ENCODE measurements around the gene KRT9.
"Not testable (repeated sequence)": the region's sequence is repeated elsewhere in the genome, so short reads cannot be mapped to it uniquely, and the experiment has no call there.

The KRT9 gene

GRCh38 chr17:41610061-41610517, 38.2 kb upstream of the KRT9 start:
- not testable (repeated sequence) for H3K4me3 ChIP-seq (ENCODE audit: low read depth, low read length); DNase-seq (ENCODE audit: low read depth)

DNA sequence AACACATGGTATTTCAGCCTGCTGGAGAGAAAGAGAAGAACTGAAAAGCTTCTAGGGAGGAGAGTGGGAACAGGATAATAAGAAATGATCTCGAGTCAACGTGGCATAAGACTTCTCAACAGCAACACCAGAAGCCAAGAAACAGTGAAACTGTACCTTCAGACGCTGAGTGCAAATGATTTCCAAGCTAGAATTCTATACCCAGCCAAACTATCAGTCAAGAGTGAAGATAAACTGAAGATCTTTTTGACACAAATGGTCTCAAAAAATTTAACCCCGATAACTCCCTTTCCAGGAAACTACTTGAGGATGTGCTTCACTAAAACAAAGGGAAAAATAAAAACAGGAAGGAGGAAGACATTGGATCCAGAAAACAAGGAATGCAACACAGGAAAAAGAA, 35.1 kb upstream of the KRT9 start:
- not testable (repeated sequence) for H3K4me3 ChIP-seq (ENCODE audit: low read depth, low read length); DNase-seq (ENCODE audit: low read depth)

DNA sequence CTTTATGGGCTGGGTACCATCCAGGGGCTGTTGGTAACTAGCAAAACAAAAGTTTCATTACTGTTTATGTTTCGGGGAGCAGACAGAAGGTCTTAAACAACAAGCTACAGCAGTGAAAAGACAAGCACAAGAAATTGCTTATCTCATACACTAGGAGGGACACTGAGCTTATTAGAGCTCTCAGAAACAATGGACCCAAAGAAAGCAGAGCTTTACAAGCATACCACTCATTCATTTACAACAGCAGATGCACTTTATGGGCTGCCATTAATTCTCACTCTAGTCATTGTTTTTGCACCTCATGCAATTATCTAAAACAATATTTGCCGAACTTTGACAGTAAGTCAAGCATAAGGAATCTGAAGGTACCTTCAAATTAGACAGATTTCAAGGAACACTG, 30.7 kb upstream of the KRT9 start:
- H3K4me3 ChIP-seq (ENCODE audit: low read depth, low read length): no peak overlapping the region
- no peak for DNase-seq (ENCODE audit: low read depth)

DNA sequence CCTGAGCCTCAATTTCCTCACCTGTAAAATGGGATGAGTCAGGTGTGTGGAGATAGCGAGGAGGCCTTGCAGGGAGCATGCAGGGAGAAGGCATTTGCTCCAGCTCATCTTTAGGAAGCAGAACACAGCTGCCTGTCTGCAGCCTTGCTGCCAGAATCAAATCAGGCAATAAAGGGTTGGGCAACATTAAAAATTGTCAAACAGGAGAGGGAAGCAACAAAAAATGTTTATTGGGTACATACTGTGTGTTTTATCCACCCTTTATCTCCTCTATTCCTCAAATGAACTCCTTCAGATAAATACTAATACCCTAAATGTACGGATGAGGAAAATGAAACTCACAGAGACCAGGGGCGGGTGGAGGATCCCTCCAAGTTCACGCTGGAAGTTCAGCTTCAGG, 28.5 kb upstream of the KRT9 start:
- no peak overlapping the region for H3K4me3 ChIP-seq (ENCODE audit: low read depth, low read length)
- DNase-seq (ENCODE audit: low read depth): no peak

DNA sequence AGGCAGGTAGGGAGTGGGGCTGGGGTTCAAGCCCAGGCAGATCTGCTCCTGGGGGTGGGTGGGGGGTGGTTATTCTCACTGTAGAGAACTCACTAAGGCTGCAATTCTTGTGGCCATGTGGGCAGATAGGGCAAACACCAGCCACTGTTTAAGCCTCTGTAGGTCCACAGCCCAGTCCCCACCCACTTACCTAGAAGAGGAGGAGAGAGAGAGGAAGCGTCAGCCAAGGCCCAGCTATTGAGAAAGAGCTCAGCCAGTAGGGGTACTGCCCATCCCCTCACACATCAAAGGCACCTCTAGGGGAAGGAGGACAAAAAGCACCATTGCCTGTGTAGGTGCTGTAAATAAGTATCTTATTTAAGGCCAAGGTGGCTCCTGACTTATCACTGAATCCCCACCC, 27.8 kb upstream of the KRT9 start:
- no peak for DNase-seq (ENCODE audit: low read depth)
- no peak overlapping the region for H3K4me3 ChIP-seq (ENCODE audit: low read depth, low read length)

- DNase-seq (ENCODE audit: low read depth): no peak
- H3K4me3 ChIP-seq (ENCODE audit: low read depth, low read length): no peak overlapping the region
Measured at GRCh38 chr17:41595585-41595984, 23.7 kb upstream of the KRT9 start.

- DNase-seq (ENCODE audit: low read depth): no peak
- H3K4me3 ChIP-seq (ENCODE audit: low read depth, low read length): no peak overlapping the region
Measured at GRCh38 chr17:41594363-41594915, 22.6 kb upstream of the KRT9 start.

- DNase-seq (ENCODE audit: low read depth): no peak
- H3K4me3 ChIP-seq (ENCODE audit: low read depth, low read length): no peak overlapping the region
Measured at GRCh38 chr17:41593306-41593981, 21.6 kb upstream of the KRT9 start.

GRCh38 chr17:41592601-41593305, 20.9 kb upstream of the KRT9 start:
- no peak for DNase-seq (ENCODE audit: low read depth)

DNA sequence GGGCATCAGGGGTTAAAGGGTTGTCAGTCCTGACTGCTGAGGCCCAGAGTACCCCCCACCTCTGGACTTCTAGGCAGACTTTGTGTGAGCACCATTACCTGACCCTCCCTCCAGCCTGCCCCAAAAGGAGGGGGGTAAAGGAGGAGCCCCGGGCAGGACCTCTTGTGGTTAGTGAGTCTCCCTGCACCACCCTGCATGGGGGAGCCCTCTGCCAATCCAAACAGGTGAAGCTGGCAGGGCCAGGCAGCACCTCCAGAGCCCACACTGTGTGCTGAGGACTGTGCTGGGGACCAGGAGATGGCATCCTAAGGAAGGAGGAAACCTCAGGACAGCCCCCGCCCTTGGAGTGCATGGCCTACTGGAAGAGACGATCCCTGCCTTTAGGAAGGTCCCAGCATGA, 17.4 kb upstream of the KRT9 start:
- H3K4me3 ChIP-seq (ENCODE audit: low read depth, low read length): no peak overlapping the region
- DNase-seq (ENCODE audit: low read depth): no peak

More at GRCh38 chr17:41592601-41593305, 20.9 kb upstream of the KRT9 start:
- no peak overlapping the region for H3K4me3 ChIP-seq (ENCODE audit: low read depth, low read length)

DNA sequence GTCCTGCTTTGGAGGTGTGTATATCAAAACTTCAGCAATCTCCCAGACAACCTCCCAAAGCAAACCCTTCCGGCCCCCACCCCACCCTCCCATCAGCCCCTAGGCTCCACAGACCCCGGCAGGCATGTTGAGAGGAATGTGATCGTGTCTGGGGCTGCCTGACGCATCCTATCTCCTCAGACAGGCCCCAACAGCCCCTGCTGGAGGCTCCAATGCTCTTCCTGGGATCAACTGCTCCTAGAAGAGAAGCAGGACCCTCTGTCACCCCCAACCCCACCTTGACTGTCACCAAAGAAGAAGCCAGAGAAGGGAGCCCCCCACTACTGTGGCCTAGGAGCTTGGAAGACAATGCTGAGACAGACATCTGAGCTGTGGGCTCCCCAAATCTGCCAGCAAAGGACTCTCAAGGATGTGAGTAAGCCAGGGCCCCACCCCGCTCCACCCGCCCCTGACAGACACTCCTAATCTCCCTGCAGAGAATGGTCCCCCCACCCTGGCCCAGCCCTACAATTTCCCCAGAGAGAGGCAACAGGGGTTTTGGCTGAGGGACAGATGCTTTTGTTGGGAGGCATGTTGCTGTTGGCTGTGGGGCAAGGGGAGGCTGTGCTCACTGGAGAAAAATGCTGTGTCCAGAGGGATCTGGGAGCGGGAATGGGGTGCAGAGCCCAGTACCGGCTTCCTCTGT, 16.4 kb upstream of the KRT9 start:
- no peak for DNase-seq (ENCODE audit: low read depth)

GRCh38 chr17:41586863-41587495, 15.1 kb upstream of the KRT9 start, which contains the start of gene KRT14:
Gene KRT14, minus strand, starts transcription at chr17:41586895. Its CDS starts 61 bp downstream, at chr17:41586834.
- DNase-seq (ENCODE audit: low read depth): no peak
- no peak within 1 kb of the TSS for H3K4me3 ChIP-seq (ENCODE audit: low read depth, low read length)

More for the DNA sequence above, 16.4 kb upstream of the KRT9 start:
- no peak overlapping the region for H3K4me3 ChIP-seq (ENCODE audit: low read depth, low read length)

DNA sequence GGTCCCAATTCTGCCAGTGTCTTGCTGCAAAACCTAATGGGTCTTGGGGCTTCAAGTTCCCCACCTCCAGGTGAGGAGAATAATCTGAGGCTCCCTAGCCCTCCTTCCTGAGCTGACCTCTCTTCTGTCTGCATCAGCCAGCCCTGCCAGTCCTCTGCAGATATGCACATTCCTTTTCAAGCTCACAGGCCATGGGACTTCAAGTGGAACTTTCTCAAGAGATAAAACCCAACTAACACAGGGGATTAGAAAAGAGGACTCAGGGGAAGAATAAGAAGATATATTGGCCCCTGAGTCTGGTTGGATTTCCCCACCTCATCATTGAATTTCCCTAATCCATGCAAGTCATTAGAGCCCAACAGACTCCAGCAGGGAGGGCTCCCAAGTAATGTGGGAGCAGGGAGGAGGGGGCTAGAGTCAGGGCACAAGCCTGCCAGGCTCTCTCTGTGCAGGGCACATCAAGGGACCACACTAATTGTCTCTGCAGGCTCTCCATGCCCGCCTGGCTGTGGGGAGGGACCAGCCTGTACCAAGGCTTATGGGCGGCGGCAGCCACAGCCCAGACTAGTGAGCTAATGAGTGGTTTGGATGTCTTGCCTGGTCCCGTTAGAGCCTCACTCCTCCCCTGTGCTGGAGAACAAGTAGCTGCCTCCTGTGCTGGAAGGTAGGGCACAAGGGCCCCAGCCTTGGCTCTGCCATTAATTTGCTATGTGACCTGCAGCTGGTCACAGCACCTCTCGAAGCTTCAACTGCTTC, 13.6 kb upstream of the KRT9 start:
- DNase-seq (ENCODE audit: low read depth): no peak
- H3K4me3 ChIP-seq (ENCODE audit: low read depth, low read length): no peak overlapping the region

- not testable (repeated sequence) for DNase-seq (ENCODE audit: low read depth); H3K4me3 ChIP-seq (ENCODE audit: low read depth, low read length)
Measured at GRCh38 chr17:41584331-41584927, 12.6 kb upstream of the KRT9 start.

DNA sequence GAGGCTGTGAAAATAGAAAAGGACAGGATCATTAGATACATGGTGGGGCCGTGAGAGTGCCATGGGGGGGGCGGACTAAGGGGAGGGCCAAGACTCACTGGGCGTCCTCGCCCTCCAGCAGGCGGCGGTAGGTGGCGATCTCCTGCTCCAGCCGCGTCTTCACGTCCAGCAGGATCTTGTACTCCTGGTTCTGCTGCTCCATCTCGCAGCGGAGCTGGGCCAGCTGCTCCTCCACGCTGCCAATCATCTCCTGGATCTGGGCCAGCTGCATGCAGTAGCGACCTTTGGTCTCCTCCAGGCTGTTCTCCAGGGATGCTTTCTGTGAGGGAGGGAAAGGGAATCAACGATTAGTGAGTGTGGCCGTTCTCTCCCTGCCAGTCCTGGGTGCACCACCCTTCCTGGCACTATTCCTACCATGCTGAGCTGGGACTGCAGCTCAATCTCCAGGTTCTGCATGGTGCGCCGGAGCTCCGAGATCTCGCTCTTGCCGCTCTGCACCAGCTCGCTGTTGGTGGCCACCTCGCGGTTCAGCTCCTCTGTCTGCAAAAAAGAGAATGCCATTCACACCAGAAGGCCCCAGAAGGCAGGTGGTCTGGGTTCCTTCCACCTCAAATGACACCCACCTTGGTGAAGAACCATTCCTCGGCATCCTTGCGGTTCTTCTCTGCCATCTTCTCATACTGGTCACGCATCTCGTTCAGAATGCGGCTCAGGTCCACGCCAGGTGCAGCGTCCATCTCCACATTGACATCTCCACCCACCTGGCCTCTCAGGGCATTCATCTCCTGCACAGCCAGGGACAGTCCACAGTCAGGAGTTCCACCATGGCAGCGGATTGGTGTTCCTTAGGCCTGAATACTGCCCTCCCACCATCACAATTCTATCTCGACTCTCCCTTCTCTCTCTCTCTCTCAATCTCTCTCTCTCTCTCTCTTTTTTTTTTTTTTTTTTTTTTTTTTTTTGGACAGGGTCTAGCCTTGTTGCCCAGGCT, 11.6 kb upstream of the KRT9 start:
- H3K4me3 ChIP-seq (ENCODE audit: low read depth, low read length): no peak overlapping the region
- DNase-seq (ENCODE audit: low read depth): no peak

GRCh38 chr17:41582061-41582968, 10.5 kb upstream of the KRT9 start:
- not testable (repeated sequence) for H3K4me3 ChIP-seq (ENCODE audit: low read depth, low read length)

More at GRCh38 chr17:41582061-41582968, 10.5 kb upstream of the KRT9 start:
- DNase-seq (ENCODE audit: low read depth): not testable (repeated sequence)
